Right forelimb (tissue), 1 donor: ENCODE measurements around the gene PC.

ENCODE experiments used
- DNase-seq: peaks from one replicate; pipeline ENCODE4 v3.0.0-alpha.2; 2018

The PC gene

GRCh38 chr11:66953081-66953833 is 4.9 kb downstream of the PC start:
- DNase-seq = no peak

- DNase-seq = peak; percentile 60
Measured at GRCh38 chr11:66951927-66952337, 6.3 kb downstream of the PC start.

- DNase-seq = no peak
Measured at GRCh38 chr11:66951135-66951534, 7.0 kb downstream of the PC start.

- DNase-seq = no peak
Measured at GRCh38 chr11:66950112-66950535, 8.1 kb downstream of the PC start.

GRCh38 chr11:66938582-66939135 is 19.5 kb downstream of the PC start:
- no peak for DNase-seq

GRCh38 chr11:66937193-66937733 is 20.9 kb downstream of the PC start:
- DNase-seq = no peak

GRCh38 chr11:66936311-66936711 is 21.9 kb downstream of the PC start:
- DNase-seq = no peak

- no peak for DNase-seq
Measured at GRCh38 chr11:66934950-66935779, 23.0 kb downstream of the PC start.

GRCh38 chr11:66933531-66933930 is 24.7 kb downstream of the PC start:
- DNase-seq = no peak

GRCh38 chr11:66932543-66932942 is 25.6 kb downstream of the PC start:
- no peak for DNase-seq

GRCh38 chr11:66929753-66930152 is 28.4 kb downstream of the PC start:
- no peak for DNase-seq

- no peak for DNase-seq
Measured at GRCh38 chr11:66924272-66924671, 33.9 kb downstream of the PC start.

- no peak for DNase-seq
Measured at GRCh38 chr11:66922551-66922950, 35.6 kb downstream of the PC start.

- no peak for DNase-seq
Measured at GRCh38 chr11:66920978-66921784, 37.0 kb downstream of the PC start.

- DNase-seq = no peak
Measured at GRCh38 chr11:66919923-66920322, 38.3 kb downstream of the PC start.

- DNase-seq = no peak
Measured at GRCh38 chr11:66918741-66919140, 39.4 kb downstream of the PC start.

GRCh38 chr11:66915866-66916265 is 42.3 kb downstream of the PC start:
- DNase-seq = peak; percentile 42

- DNase-seq = peak; percentile 40
Measured at GRCh38 chr11:66915046-66915832, 42.9 kb downstream of the PC start.

- DNase-seq = no peak
Measured at GRCh38 chr11:66914505-66914904, 43.7 kb downstream of the PC start.

- DNase-seq = no peak
Measured at GRCh38 chr11:66912911-66913310, 45.3 kb downstream of the PC start.

GRCh38 chr11:66912361-66912760 is 45.8 kb downstream of the PC start:
- DNase-seq = no peak

- no peak for DNase-seq
Measured at GRCh38 chr11:66910669-66911068, 47.5 kb downstream of the PC start.
